OCI-LY7 (cell line): ENCODE data around the gene CACNB2. TPM values are rescaled to one million over a fixed set of nuclear protein-coding genes. Genes with fewer than 3 reads are reported as not detected.

Source experiments
- BruUV-seq: library from RNA; stranded (reverse); fragments of 400-500 nt; replicated peaks from 2 replicates; lab custom pipeline; 2021; lab: Mats Ljungman, UMichigan
- CTCF ChIA-PET: fragments of 300-600 bp; sonication (Branson Sonifier 250); formaldehyde crosslinking; loops from one replicate; lab custom pipeline; 2022; ENCODE audit warnings: antibody characterized with exemption; ENCODE audit not compliant: unreplicated experiment; lab: Charles Lee
- POLR2A ChIA-PET: fragments of 300-600 bp; sonication (Branson Sonifier 250); formaldehyde crosslinking; loops from one replicate; lab custom pipeline; 2022; ENCODE audit warnings: antibody characterized with exemption; lab: Charles Lee
- DNase-seq: peaks from one replicate; pipeline ENCODE4 v3.0.0-alpha.2; 2015; ENCODE audit warnings: low spot score
- H2AFZ ChIP-seq: fragments of 200-600 bp; sonication (generic), shearing (Covaris generic); 2 replicates; pipeline ENCODE4 v1.6.1; 2014; ENCODE audit warnings: mild to moderate bottlenecking, antibody characterized with exemption, low read length, moderate library complexity
- H3K27ac ChIP-seq: fragments of 200-600 bp; sonication (generic); 2 replicates; pipeline ENCODE4 v1.5.1; 2014; ENCODE audit warnings: mixed run types, low read depth, mild to moderate bottlenecking, moderate library complexity, low read length, inconsistent platforms; ENCODE audit not compliant: poor library complexity, severe bottlenecking
- H3K36me3 ChIP-seq: fragments of 200-600 bp; sonication (generic); 2 replicates; pipeline ENCODE4 v1.6.1; 2014; ENCODE audit warnings: mild to moderate bottlenecking, antibody characterized with exemption, low read length, moderate library complexity, mixed read lengths; ENCODE audit not compliant: insufficient read depth
- H3K4me1 ChIP-seq: fragments of 200-600 bp; sonication (generic); 2 replicates; pipeline ENCODE4 v1.5.1; 2014; ENCODE audit warnings: mild to moderate bottlenecking, low read length; ENCODE audit not compliant: insufficient read depth, poor library complexity, severe bottlenecking
- H3K4me2 ChIP-seq: fragments of 200-600 bp; sonication (generic); 2 replicates; pipeline ENCODE4 v1.6.1; 2014; ENCODE audit warnings: mild to moderate bottlenecking, low read length
- H3K4me3 ChIP-seq: fragments of 200-600 bp; sonication (generic); 2 replicates; pipeline ENCODE4 v1.5.1; 2014; ENCODE audit warnings: mild to moderate bottlenecking, low read depth, low read length; ENCODE audit not compliant: poor library complexity, severe bottlenecking
- H3K79me2 ChIP-seq: fragments of 200-600 bp; sonication (generic); 2 replicates; pipeline ENCODE4 v1.6.1; 2016; ENCODE audit warnings: low read depth, mild to moderate bottlenecking, low read length, moderate library complexity, mixed read lengths; ENCODE audit not compliant: insufficient read depth
- H3K9me2 ChIP-seq: fragments of 200-600 bp; sonication (generic); 2 replicates; pipeline ENCODE4 v1.6.1; 2016; ENCODE audit warnings: mild to moderate bottlenecking, low read length, mixed read lengths; ENCODE audit not compliant: insufficient read depth
- H3K9me3 ChIP-seq: fragments of 200-600 bp; sonication (generic); 2 replicates; pipeline ENCODE4 v1.6.1; 2014; ENCODE audit warnings: mild to moderate bottlenecking, mixed run types, low read length, mixed read lengths
- H4K20me1 ChIP-seq: fragments of 200-600 bp; sonication (generic); 2 replicates; pipeline ENCODE4 v1.6.1; 2014; ENCODE audit warnings: mild to moderate bottlenecking, antibody characterized with exemption, low read length, moderate library complexity, mixed read lengths; ENCODE audit not compliant: insufficient read depth
- EZH2phosphoT487 ChIP-seq: fragments of 200-600 bp; sonication (generic); IDR thresholded peaks from 2 replicates; pipeline ENCODE4 v1.6.1; 2018; ENCODE audit warnings: low read depth, borderline replicate concordance, mild to moderate bottlenecking, mixed run types, antibody characterized with exemption, low read length, moderate library complexity, mixed read lengths
- intact Hi-C: fragments of 100-400 bp; cut with micrococcal nuclease; formaldehyde crosslinking; loops from one replicate; pipeline ENCODE4 v1.10.0; 2022; ENCODE audit not compliant: unreplicated experiment
- total RNA-seq, 2 experiments: library from RNA; depleted of rRNA in 1 of 2; stranded (reverse); fragments of >200 nt in 1 of 2; shearing (Covaris generic) in 1 of 2; gene quantifications; 2 replicates each; pipeline ENCODE4 v1.2.3, GENCODE V29; 2014 to 2022
- TF ChIP-seq, protein P1 (sequence below): fragments of 200-600 bp; sonication (generic); conservative IDR thresholded peaks from 2 replicates; pipeline ENCODE4 v1.5.1; 2014; ENCODE audit warnings: mild to moderate bottlenecking, antibody characterized with exemption, low read length, moderate library complexity, mixed read lengths

The CACNB2 gene
- total RNA-seq, 2 experiments from 2014 or later: not detected

DNA sequence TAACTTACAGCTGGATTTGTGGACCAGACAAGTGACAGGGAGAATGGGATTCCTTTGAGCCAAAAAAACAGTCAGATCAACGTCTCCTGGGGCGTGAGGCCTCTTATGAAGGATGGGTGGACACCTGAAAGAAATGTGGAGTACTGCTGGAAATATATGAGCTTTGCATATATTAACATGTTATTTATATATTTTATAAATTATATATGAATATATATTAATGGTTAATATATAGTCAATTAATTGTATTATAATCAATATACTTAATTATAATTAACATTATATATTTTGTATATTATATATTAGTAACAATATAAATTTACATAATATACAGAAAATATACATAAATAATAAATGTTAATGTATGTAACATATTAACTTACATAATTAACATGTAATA, 57.5 kb downstream of the CACNB2 start:
- no peaks in the 10 kb centered on the region for H3K9me3 ChIP-seq
- H3K36me3 ChIP-seq: no peaks in the 10 kb centered on the region
- no peaks in the 10 kb centered on the region for H3K9me2 ChIP-seq
- no peak overlapping the region for H3K4me3 ChIP-seq
- no peak overlapping the region for H2AFZ ChIP-seq
- H3K4me1 ChIP-seq: no peaks in the 10 kb centered on the region
- BruUV-seq: no TSS peak
- POLR2A ChIA-PET: interaction anchor here (0.5 to 1.2 kb wide), 4 partner anchors 10 to 284 kb away, joined by 3 to 4 read pairs (median 4); no protein-coding TSS in a partner anchor
- no peak overlapping the region for H3K4me2 ChIP-seq
- no peaks in the 10 kb centered on the region for H4K20me1 ChIP-seq
- CTCF ChIA-PET: no interaction called here
- no peak overlapping the region for H3K27ac ChIP-seq
- intact Hi-C loops: no loop called here
- DNase-seq: no peak
- H3K79me2 ChIP-seq: no peaks in the 10 kb centered on the region
- TF ChIP-seq EZH2phosphoT487: no peak
- TF ChIP-seq, protein P1, sequence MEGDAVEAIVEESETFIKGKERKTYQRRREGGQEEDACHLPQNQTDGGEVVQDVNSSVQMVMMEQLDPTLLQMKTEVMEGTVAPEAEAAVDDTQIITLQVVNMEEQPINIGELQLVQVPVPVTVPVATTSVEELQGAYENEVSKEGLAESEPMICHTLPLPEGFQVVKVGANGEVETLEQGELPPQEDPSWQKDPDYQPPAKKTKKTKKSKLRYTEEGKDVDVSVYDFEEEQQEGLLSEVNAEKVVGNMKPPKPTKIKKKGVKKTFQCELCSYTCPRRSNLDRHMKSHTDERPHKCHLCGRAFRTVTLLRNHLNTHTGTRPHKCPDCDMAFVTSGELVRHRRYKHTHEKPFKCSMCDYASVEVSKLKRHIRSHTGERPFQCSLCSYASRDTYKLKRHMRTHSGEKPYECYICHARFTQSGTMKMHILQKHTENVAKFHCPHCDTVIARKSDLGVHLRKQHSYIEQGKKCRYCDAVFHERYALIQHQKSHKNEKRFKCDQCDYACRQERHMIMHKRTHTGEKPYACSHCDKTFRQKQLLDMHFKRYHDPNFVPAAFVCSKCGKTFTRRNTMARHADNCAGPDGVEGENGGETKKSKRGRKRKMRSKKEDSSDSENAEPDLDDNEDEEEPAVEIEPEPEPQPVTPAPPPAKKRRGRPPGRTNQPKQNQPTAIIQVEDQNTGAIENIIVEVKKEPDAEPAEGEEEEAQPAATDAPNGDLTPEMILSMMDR: no peak

GRCh38 chr10:18201877-18202276, 61.7 kb downstream of the CACNB2 start:
- Histone ChIP-seq H3K4me2 (no peak overlapping the region), H4K20me1 (no peaks in the 10 kb centered on the region), H3K4me3 (no peak overlapping the region), H3K27ac (no peak overlapping the region), H3K4me1 (no peaks in the 10 kb centered on the region), H3K9me2 (no peaks in the 10 kb centered on the region), H3K36me3 (no peaks in the 10 kb centered on the region), H3K9me3 (no peaks in the 10 kb centered on the region), H2AFZ (no peak overlapping the region), H3K79me2 (no peaks in the 10 kb centered on the region)
- BruUV-seq: no TSS peak
- DNase-seq: no peak
- ChIA-PET POLR2A (no interaction called here), CTCF (no interaction called here)
- TF ChIP-seq EZH2phosphoT487: no peak
- TF ChIP-seq, protein P1: no peak
- intact Hi-C loops: no loop called here

- H2AFZ ChIP-seq: no peak overlapping the region
- ChIA-PET CTCF (interaction anchor here (1.0 kb wide), 1 partner anchor 10 kb away, joined by 4 read pairs; no protein-coding TSS in a partner anchor), POLR2A (interaction anchor here (0.5 kb wide), 1 partner anchor 84 kb away, joined by 4 read pairs; no protein-coding TSS in a partner anchor)
- intact Hi-C loops: no loop called here
- no peak overlapping the region for H3K27ac ChIP-seq
- H3K9me2 ChIP-seq: no peaks in the 10 kb centered on the region
- H4K20me1 ChIP-seq: no peaks in the 10 kb centered on the region
- H3K36me3 ChIP-seq: no peaks in the 10 kb centered on the region
- no TSS peak for BruUV-seq
- no peak overlapping the region for H3K4me3 ChIP-seq
- TF ChIP-seq, protein P1: no peak
- no peak for TF ChIP-seq EZH2phosphoT487
- DNase-seq: no peak
- H3K79me2 ChIP-seq: no peaks in the 10 kb centered on the region
- no peaks in the 10 kb centered on the region for H3K9me3 ChIP-seq
- no peaks in the 10 kb centered on the region for H3K4me1 ChIP-seq
- no peak overlapping the region for H3K4me2 ChIP-seq
Observed at GRCh38 chr10:18202680-18203460, 62.6 kb downstream of the CACNB2 start.
